ENCODE results near the gene CDC5L. TPM values are rescaled to one million over a fixed set of nuclear protein-coding genes. Genes with fewer than 3 reads are reported as not detected.

CDC5L gene
- total and polyA plus RNA-seq, 2 of the 13 experiments (the other 11 are each of a cell fraction or from before 2014, with no cell fraction given) = 11.0 to 34.2 TPM

GRCh38 chr6:44475417-44475778 lies 87.9 kb downstream of the CDC5L start (continued):
- no peak for TF ChIP-seq HOXA7 (CRISPR knock-in tag; IDR thresholded peaks at IDR 0.05)
- TF ChIP-seq ZNF629 (CRISPR knock-in tag; conservative IDR thresholded peaks at IDR 0.05) = 0 out of 2 replicates have a peak, but pooled peaks have one; percentile 7
- TF ChIP-seq ETS1 (CRISPR knock-in tag; IDR thresholded peaks at IDR 0.05) = no peak

- peaks cover 11 to 89% of the 10 kb centered on the region in 2 experiments; a peak in 4 of 5 replicates for H3K27me3 ChIP-seq (ENCODE audit: control insufficient read depth in 1 of 2, insufficient read depth in 2 of 2, low read length in 2 of 2)
- TF ChIP-seq FOXO1 (CRISPR knock-in tag; IDR thresholded peaks at IDR 0.05) = peak; percentile 42; the same call in 1 of the 2 replicates
- TF ChIP-seq ZNF350 (CRISPR knock-in tag; IDR thresholded peaks at IDR 0.05; ENCODE audit: borderline replicate concordance, low read depth) = peak; percentile 74; the same call in 1 of the 2 replicates
- peak; percentile 58; the same call in 1 of the 2 replicates for TF ChIP-seq HOXA5 (CRISPR knock-in tag; IDR thresholded peaks at IDR 0.05)
- 0 out of 2 replicates have a peak, but pooled peaks have one; percentile 56 for TF ChIP-seq ZBTB25 (CRISPR knock-in tag; IDR thresholded peaks at IDR 0.05)
- TF ChIP-seq ZSCAN21 (CRISPR knock-in tag; IDR thresholded peaks at IDR 0.05; ENCODE audit: borderline replicate concordance) = 0 out of 2 replicates have a peak, but pooled peaks have one; percentile 37
- no peak for TF ChIP-seq TCF7 (IDR thresholded peaks at IDR 0.05; ENCODE audit: low read depth)
- no peak for TF ChIP-seq BRD4 (CRISPR knock-in tag; IDR thresholded peaks at IDR 0.05)
- TF ChIP-seq NFIC (IDR thresholded peaks at IDR 0.05; ENCODE audit: low read length) = no peak
- no peak for TF ChIP-seq ZSCAN5A (CRISPR knock-in tag; IDR thresholded peaks at IDR 0.05; ENCODE audit: borderline replicate concordance)
- peak; percentile 28; the same call in 1 of the 2 replicates for TF ChIP-seq TARDBP (CRISPR knock-in tag; IDR thresholded peaks at IDR 0.05)
- peak; percentile 42; the same call in 1 of the 2 replicates for TF ChIP-seq CEBPG (CRISPR knock-in tag; IDR thresholded peaks at IDR 0.05)
- TF ChIP-seq HNF4G (IDR thresholded peaks at IDR 0.05; ENCODE audit: borderline replicate concordance, low read depth, low read length) = no peak
- TF ChIP-seq HNF4G (CRISPR knock-in tag; IDR thresholded peaks at IDR 0.05; ENCODE audit: borderline replicate concordance, low read depth) = 0 out of 2 replicates have a peak, but pooled peaks have one; percentile 39
- TF ChIP-seq ZSCAN9 (CRISPR knock-in tag; IDR thresholded peaks at IDR 0.05; ENCODE audit: borderline replicate concordance) = peak; percentile 64; the same call in 1 of the 2 replicates
Measured at GRCh38 chr6:44475779-44476434, 88.4 kb downstream of the CDC5L start.

More at GRCh38 chr6:44475779-44476434, 88.4 kb downstream of the CDC5L start:
- peak; percentile 59 for DNase-seq (ENCODE audit: low spot score)
- peak; percentile 79 for FAIRE-seq
- peak; percentile 95 for ATAC-seq
- Histone ChIP-seq H2AFZ (ENCODE audit: low read length) (peak overlapping the region; percentile 67), H3K4me2 (ENCODE audit: low read depth, low read length) (peak overlapping the region; percentile 97), H3K9ac (ENCODE audit: insufficient read depth, low read depth, low read length) (peak overlapping the region; percentile 54), H3K4me3 (replicated peaks in 1 of 3; ENCODE audit: insufficient read depth in 1 of 3, low read depth in 2 of 3, low read length in 3 of 3) (peak overlapping the region; percentile 32 to 74 (median 34); a peak in 5 of 6 replicates), H3K4me1 (ENCODE audit: insufficient read depth, low read length) (peaks cover 9% of the 10 kb centered on the region; the same call in 1 of the 2 replicates), H3K9me3 (ENCODE audit: low read length) (no peaks in the 10 kb centered on the region), H3K36me3 (replicated peaks in 1 of 2; ENCODE audit: control insufficient read depth in 1 of 2, insufficient read depth in 2 of 2, low read length in 2 of 2) (no peaks in the 10 kb centered on the region), H3K27ac (ENCODE audit: extremely low read length, insufficient read depth, low read length) (no peak overlapping the region), H4K20me1 (ENCODE audit: insufficient read depth, low read length) (no peaks in the 10 kb centered on the region), H3K79me2 (ENCODE audit: insufficient read depth, low read length) (no peaks in the 10 kb centered on the region)
- ChIA-PET POLR2A (interaction anchor here (0.6 kb wide), 1 partner anchor 177 kb away, joined by 3 read pairs; no protein-coding TSS in a partner anchor), CTCF (ENCODE audit: low intra/inter-chr PET ratio, low total read pairs) (interaction anchor here (1.4 to 1.9 kb wide), 3 partner anchors 18 to 1239 kb away, joined by 4 to 15 read pairs (median 7); no protein-coding TSS in a partner anchor)
- no TSS peak for BruUV-seq (replicated peaks)
- in situ Hi-C loops (cut with HindIII; ENCODE audit: extremely low pct_ligation_motif_present, low pct_unique_long_range_greater_than_20kb) = loop anchor here (10.0 kb wide), 2 partner anchors 169 to 1239 kb away; no protein-coding TSS in a partner anchor
- WGBS (ENCODE audit: low lambda C conversion rate) = 44% methylated on average over 10 of the region's 23 CpGs
- intact Hi-C loops (cut with micrococcal nuclease; ENCODE audit: unreplicated experiment) = loop anchor here (1.0 to 5.0 kb wide), 4 partner anchors 19 to 1238 kb away; no protein-coding TSS in a partner anchor
